Fibroblast of skin of scalp (primary cell): Measurements from ENCODE around the gene ATP10B.

Experiments used
- DNase-seq: peaks from one replicate; pipeline ENCODE4 v3.0.0-alpha.2; 2013

Gene ATP10B

DNA sequence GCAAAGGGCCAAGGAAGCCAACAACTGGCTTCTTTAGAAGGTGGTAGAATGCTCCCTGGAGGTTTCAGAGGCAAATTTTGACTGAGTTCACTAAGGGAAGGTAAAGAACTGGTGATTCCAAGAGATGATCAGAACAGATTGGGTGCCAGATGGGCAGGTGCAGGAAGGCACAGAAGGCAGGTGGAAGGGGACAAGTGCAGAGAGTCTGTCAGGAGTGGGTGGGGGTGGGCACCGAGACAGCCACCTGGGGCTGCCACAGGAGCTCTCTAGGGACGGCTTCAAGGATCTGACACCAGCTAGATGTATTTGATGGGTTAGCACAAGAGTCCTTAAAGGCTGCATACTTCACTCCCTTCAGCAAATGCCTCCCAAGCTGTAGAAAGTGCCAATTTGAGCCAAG lies 223.0 kb downstream of the ATP10B start:
- DNase-seq, result no peak

DNA sequence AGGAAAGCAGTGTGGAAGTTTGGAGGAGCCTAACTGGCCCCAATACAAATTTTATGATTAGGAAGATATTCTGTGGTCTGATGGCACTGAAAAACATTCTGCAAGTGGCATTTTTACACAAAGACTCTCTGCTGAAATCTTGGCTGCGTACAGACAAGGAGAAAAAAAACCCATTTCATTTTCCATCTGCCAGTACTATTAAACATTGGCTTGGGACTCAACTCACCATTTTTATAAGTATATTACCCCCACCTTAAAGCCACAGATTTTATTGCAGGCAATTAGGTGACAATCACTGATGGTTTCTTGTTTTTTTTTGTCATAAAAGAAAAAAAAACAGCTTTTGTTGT lies 223.4 kb downstream of the ATP10B start:
- DNase-seq, result no peak

DNA sequence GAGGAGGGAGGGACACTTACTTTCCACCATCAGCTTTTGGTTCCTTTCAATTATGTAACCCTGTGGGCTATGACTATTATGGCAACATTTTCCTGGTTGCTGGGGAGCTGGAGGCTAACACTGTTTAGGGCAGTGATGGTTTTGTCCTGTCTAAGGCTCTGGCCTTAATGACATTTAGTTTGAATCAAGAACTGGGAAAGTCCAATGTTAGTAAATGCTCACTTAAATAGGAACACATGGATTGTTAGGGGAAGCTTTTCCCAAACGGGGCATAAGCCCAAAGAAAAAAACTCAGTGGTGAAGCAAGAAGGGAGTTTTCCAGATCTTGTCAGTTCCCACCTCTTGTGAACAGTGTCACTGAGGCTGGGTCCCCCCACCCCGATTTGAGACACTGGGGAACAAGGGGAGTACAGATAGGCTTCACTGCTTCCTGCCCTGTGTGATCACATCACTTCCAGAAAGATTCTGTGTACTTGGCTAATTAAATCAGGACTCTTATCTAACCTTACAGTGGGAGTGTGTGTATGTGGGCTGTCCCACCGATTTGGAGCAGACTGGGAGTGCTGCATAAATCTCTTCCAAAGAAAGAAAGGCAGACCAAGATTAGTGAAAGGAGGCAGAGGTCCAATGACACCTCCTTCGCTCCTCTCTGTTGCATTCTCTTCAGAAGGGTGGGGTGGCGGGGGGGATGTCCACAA lies 223.9 kb downstream of the ATP10B start:
- DNase-seq, result no peak

DNA sequence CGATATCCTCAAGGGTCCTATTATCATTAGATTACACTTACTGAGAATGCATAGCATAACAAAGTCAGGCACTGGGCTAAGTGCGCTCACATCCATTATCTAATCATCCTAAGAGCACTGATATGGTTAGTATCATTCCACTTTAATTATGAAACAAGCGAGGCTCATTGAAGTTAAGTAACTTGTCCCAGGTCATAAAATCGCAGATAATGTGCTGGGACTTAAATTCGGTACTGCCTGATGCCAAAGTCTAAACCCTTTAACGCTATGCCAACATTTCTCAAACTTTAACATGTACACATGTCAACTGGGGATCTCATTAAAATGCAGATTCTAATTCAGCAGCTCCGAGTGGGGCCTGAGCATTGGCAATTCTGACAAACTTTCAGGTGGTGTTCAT lies 225.7 kb downstream of the ATP10B start:
- no peak for DNase-seq

DNA sequence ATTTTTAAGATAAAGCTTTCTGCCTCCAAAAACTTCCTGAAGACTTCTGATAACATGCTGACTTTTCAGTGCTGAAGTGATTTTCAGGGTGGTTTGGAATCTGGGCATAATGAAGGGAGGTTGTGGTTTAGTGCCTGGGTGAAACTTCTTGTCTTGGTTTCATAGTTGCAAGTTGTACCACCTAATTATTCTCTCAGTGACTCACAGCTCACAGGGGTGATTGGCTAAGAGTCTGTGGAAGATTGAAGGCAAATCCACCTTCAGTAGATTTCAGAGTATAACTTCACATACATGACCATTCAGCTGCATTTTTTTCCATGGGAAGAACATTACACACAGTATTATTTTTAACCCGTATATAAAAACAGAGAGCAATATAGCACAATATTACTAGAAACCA lies 230.5 kb downstream of the ATP10B start:
- DNase-seq, result no peak

DNA sequence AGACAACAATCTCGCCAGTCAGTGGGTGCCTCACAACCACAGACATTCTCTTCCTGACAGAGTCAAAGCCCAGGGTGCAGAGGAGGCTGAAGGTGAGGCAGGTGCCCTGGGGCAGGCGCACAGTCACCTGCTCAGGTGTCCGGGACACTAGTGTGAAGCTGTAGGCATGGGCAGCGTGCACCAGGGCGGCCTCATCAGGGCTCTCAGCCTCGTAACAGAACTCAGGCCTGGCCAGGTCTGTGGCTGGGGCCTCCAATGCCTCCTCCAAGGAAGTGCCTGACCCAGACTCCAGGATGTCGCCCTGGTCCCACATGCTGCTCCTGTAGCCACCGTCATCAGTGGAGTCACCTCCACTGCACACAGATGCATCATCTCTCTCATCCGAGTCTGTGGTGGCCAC lies 231.6 kb downstream of the ATP10B start:
- no peak for DNase-seq

DNA sequence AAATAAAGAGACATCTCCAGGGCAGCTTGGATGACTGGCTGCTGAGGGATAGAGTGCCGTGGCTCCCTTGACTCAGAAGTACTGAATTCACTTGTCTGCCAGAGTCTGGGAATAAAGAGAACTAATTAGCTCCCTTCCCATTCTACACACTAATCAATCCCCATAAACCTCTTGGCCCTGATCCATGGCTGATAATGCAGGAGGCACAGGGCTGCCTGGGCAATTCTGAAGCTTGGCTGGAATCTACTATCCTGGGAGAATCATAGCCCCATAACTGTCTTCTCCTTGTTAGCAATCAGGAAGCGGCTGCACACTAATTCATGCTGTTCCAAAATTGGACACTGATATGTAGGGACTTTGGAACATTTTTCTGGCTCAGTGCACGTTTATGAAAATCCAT lies 232.6 kb downstream of the ATP10B start:
- DNase-seq, result no peak

DNA sequence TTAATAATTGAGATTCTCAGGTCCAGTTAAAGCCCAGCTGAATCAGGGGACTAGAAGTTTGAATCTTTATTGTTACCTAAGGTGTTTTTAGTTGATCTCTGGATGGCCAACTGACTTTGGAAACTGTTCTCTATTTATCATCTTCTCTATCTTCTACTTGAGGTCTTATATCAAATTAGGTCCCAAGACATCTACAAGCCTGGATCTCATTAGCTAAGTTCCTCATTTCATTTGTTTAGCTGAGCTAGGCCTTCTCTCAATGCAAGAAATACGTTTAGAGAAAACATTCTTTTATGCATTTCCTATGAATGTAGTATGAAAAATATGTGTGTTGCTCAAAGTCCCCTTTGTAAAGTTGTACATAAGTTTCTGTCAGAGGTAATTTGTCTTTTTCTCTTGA lies 233.7 kb downstream of the ATP10B start:
- no peak for DNase-seq

DNA sequence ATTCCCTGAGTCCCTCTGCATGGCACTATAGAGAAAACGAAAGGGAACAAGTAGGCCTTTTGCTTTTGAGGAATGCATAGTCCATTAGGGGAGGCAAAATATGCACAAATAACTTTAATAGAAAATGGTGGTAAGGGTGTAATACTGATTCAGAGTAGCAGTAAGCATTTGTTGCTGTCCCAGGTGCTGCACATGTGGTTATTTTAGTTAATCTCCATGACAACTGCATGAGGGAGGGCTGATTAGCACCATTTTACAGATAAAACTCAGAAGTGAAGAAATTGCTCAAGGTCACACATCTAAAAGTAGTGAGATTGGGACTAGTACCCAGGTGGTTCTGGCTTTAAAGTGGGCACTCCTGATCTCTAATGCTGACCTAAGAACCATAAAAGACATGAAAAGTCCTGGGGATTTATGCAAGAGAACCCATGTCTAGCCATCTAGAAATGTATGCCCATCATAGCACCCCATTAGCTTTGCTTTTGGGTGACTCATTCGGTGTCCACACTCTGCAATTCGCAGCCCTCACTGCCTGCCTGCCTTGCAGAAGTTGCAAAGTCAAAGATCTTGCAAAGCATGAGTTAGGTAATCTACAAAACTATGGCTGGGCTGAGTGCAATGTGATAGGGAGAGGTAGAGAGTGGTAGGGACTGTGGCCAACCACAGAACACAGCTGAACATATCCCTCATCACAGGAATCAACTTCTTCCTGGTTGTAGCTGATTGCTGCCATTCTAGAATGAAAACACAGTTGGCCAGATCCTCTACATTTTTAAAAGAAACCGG lies 235.1 kb downstream of the ATP10B start:
- DNase-seq, result no peak

DNA sequence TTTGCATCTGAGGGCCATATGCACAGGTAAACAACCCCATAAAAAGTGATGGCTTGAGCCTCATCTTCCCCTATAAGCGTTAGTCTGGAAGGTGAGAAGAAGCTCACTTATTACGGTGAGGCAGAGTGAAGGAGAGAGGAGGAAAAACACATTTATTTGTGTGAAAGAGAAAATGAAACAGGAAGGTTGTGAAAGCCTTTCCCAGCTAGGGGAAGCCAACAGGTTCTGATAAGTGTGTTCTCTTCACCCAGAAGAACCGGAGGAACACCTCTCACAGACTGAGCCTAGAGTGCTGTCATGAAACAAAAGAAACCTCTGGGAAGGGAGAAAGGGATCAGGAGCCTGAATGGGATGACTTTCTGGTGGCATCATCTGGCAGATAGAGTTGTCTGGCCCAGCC lies 237.9 kb downstream of the ATP10B start:
- no peak for DNase-seq

DNA sequence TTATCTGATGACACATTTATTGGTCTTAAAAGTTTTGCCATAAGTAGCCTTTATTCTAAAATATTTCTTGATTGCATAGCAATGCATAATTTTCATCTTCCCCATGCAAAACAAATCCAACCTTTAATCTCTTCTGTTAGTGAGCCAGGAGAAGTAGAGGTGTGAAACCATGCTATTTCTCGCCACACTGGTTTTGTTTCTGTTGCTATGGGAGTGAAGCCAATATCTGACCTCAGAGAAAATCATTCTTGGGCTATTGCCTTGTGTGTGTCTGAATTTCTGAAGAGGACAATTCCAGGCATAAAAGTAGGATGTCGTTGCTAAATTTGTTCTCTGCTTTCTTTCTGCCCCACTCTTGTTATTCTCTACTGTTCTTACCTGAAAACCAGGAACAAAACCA lies 246.7 kb downstream of the ATP10B start:
- DNase-seq, result no peak

DNA sequence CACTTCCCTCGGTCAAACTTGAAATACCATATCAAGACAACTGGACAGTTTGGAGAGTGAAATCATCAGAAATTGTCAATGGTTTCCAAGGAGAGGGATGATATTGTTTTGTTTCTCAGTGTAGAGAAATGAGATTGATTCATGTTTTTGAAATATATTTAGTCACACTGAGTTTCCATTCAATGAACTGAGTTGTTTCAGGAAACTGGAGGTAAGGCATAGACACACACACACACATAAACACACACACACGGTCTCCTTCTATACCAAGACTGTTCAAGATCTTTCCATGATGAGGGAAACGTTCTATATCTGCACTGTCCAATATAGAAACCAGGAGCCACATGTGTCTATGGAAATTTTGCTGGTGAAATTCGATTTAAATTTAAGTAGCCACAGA lies 247.5 kb downstream of the ATP10B start:
- DNase-seq, result no peak

DNA sequence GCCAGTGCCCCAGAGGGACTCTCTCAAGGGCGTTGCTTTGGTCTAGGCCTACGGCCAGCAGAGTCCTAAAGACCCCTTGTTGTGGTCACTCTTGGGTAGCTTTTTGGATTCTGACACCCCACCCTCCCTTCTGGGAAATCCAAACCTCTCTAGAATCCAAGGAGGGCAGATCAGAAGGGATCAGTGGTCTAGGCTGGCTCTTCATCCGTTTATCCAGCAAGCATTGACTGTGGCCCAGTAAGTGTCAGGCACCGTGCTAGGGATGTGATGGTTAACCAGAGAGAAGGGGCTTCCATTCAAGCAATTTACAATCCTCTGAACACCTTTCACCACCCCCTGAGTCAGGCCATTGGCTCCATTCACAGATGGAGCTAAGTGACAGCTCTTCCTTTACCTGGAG lies 249.3 kb downstream of the ATP10B start:
- no peak for DNase-seq

DNA sequence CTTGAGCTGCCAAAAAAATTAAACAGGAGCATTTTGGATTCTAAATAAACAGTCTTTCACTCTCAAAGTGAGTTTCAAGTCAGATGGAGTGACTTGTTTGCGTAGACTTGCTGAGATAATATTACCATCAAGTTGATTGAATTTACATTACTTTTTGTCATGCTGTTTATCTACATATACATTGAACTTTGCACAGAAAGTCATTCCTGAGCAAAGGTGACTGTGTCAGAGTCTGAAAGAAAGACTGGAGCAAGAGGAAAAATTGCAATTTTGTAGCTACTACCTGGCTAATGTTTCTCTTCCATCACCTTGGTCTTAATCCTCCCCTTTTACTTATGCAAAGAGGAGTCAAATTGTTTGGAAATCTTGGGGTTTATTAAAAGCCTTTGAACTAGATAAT lies 251.0 kb downstream of the ATP10B start:
- DNase-seq, result no peak

DNA sequence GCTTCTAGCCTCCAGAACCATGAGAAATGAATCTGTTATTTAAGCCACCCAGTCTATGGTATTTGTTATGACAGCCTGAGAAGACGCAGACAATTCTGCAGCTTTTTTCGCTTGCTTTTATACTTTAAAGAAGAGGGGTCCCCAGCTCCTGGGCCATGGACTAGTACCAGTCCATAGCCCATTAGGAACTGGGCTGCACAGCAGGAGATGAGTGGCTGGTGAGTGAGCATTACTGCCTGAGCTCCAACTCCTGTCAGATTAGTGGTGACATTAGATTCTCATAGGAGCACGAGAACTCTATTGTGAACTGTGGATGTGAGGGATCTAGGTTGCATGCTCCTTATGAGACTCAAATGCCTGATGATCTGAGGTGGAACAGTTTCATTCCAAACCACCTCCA lies 278.7 kb downstream of the ATP10B start:
- no peak for DNase-seq

DNA sequence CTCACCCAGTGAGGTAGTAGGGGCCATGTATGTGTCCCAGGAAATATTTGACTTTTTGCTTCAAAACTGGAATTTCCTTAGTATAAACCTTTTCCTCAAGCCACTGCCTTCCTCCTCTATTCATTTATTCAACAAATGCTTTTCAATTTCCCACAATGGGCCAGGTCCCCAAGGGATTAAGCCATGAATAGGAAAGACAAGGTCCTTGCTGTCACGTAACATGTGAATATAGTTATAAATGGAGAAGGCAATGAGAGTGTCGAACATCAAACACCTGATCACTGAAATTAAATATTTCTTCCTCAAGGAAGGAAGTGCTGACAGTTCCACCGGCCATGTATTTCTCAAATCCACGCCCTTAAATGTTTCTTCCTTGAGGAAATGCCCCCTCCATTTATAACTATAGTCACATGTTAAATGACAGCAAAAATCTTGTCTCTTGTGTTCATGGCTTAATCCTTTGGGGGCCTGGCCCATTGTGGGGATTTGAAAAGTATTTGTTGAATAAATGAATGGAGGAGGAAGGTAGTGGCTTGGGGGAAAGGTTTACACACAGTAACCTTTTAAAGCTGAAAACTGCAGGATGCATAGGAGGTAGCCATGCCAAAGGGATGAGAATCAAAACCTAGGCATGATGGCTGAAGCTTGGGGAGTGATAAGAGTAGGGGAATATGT lies 284.8 kb downstream of the ATP10B start:
- DNase-seq, result no peak

DNA sequence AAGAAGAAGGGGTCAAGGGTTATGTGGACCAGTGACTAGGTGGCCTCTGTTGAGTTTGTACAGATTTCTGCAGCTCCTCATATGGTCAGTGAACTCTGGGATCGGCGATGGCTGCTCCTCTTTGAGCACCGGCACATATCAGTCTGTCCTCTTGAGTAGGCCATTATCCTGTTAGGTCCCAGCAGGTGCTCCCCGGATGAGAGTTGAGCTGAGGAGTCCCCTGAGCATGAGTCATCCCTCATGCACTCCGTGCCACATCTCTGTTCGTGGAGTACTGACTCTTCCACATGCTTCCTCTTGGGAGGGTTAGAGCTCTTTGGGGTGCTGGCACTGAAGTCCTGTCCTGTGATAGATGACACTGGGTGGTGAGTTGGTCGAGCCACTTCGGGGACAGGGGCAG lies 286.6 kb downstream of the ATP10B start:
- no peak for DNase-seq

DNA sequence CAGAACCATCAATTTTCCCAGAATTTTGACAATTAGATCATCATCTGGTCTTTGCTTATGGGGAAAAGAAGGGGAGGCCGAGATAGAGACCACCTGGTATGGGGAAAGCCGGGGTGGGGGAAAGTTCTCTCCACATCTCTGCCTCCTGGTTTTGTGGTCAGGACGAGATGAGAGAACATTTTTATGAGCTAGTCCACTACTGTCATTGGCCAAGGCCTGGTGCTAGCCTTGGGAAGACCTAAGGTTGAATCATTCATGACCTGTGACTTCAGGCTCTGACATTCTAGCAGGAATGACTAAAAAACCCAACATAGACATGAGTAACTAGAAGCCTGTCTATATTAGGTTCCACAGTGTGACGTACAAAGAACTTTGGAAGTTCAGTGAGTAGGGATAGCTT lies 295.2 kb downstream of the ATP10B start:
- peak; percentile 22 for DNase-seq

DNA sequence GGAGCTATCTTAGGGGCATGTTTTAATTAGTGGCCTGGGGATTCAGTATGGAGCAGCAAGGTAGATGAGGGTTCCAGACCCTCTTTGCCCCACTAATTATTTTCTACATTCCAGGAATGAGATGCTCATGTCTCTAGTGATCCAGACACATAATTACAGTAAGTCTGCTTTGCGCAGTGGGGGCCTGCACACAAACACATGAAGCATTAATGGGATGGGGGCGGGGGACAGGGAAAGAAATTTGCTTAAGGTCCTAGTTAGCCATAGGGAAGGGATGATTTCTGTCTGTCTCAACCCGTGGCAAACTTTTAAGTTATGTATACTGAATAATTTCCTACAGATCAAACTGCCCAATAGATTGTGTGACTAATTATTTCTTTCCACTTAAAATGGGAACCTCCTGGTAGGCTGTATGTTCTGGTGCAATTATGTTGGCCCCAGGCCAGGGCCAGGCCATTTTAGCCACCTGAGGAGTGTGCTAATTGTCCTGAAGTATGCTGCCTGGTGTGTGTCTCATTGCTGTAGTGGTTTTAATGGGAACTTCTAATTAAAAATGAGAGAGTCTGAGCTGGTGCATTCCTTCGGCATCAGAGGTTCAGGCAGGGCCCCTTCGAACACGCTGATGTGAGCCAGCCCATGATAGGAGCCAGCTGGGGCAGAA lies 295.9 kb downstream of the ATP10B start:
- no peak for DNase-seq

DNA sequence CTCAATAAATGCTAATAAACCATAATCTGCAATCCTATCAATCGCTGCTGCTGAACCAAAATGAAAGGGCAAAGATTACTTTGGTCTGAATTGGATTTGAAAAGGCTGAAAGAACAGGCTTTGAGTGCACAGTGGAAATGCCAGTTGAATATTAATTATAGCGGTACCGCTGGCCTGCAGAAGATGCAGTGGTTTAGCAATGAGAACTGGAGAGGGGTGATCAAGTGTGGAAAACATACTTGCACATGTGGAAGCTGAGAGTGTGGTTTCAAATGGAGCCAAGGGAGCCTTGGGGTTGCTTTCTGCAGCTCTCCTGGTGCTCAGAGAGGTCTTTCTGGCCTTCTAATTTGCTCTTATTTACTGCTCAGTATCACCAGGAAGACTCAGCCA lies 296.4 kb downstream of the ATP10B start:
- DNase-seq, result no peak

DNA sequence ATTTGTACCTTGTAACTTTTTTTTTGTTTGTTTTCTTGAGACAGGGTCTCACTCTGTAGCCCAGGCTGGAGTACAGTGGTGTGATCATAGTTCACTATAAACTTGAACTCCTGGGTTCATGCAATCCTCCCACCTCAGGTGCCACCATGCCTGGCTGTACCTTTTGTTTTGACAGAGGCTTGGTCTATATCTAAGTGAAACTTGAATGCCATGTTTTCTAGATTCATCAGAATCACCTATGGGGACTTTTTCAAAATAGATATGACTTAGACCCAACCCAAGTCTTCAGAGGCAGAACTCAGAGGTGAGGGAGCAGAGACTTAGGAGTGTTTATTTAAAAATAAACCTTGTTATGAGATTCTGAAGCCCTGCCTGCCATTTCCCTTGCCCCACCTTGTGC lies 301.9 kb downstream of the ATP10B start:
- no peak for DNase-seq

DNA sequence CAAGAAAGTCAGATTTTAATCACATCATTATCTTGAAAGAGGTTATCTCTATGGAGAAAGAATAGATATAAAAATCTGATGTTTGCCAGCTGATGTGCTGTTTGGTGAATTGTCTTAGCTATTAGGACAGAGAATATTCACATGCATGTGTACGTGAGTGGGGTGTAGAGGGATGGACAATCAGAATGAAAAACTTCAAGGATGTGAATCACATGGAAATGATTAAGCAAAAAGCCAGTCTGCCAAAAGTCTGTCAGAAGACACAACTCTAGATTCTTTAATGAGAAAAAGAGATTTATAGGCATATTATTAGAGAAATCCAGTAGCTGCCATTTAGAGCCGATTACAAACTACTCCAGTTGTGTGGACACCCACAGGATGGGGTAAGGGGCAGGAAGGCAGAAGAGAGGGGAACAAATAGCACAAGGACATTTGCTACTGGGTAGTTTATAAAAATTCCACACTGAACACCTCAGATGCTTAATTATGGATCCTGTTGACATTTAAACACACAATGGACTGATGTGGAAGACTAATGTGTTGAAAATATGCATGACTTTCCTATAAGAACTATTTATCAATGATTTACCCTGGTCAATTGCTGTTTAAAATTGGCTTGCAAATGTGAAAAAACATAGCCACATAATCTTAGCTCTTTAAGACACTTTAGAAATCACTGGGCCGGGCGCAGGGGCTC lies 302.9 kb downstream of the ATP10B start:
- DNase-seq, result peak; percentile 33

DNA sequence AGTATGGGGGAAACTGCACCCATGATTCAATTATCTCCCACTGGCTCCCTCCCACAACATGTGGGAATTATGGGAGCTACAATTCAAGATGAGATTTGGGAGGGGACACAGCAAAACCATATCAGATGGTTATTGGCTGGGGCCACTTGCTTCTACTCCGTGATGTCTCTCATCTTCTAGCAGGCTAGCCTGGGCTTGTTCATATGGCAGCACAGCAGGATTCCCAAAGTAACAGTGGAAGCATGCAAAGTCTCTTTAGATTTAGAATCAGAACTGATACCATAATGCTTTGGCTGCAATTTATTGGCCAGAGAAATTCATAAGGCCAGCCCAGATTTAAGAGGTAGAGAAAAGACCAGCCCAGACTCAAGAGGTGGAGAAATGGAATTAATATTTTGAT lies 304.1 kb downstream of the ATP10B start:
- no peak for DNase-seq
